Panc1 (cell line): Measurements from ENCODE around the gene SEMA4B. TPM values are rescaled to one million over a fixed set of nuclear protein-coding genes. Genes with fewer than 3 reads are reported as not detected.
A peak's percentile ranks its signal among the peaks of the same experiment; 100 is the strongest.

ENCODE experiments used
- ATAC-seq: fragments of 200-7000 bp; cut with Tn5 transposase; 2 replicates; pipeline ENCODE4 v1.9.1; 2020; ENCODE audit warnings: mild to moderate bottlenecking, moderate library complexity
- BruUV-seq: library from RNA; stranded (reverse); fragments of 400-500 nt; replicated peaks from 2 replicates; lab custom pipeline; 2021; lab: Mats Ljungman, UMichigan
- CTCF ChIA-PET: fragments of 300-600 bp; sonication (Branson Sonifier 250); formaldehyde crosslinking; loops from one replicate; lab custom pipeline; 2022; ENCODE audit warnings: antibody characterized with exemption; lab: Charles Lee
- POLR2A ChIA-PET: fragments of 300-600 bp; sonication (Branson Sonifier 250); formaldehyde crosslinking; loops from one replicate; lab custom pipeline; 2022; ENCODE audit warnings: antibody characterized with exemption; lab: Charles Lee
- DNase-seq: peaks from one replicate; pipeline ENCODE4 v3.0.0-alpha.2; 2010; ENCODE audit warnings: low read depth, low spot score
- H3K27ac ChIP-seq: 2 replicates; pipeline ENCODE4 v1.5.1; 2011; ENCODE audit warnings: mild to moderate bottlenecking, low read length, inconsistent platforms
- H3K27me3 ChIP-seq: fragments of 200-500 bp; sonication (Bioruptor generic); 2 replicates; pipeline ENCODE4 v1.6.0; 2014; ENCODE audit warnings: low read length, inconsistent platforms; ENCODE audit not compliant: control insufficient read depth, insufficient read depth
- H3K36me3 ChIP-seq: fragments of 200-500 bp; sonication (Bioruptor generic); 2 replicates; pipeline ENCODE4 v1.5.1; 2014; ENCODE audit warnings: inconsistent platforms, mild to moderate bottlenecking, low read length, moderate library complexity; ENCODE audit not compliant: control insufficient read depth, insufficient read depth
- H3K4me1 ChIP-seq: 2 replicates; pipeline ENCODE4 v1.5.1; 2011; ENCODE audit warnings: inconsistent platforms, mild to moderate bottlenecking, low read length, moderate library complexity; ENCODE audit not compliant: control insufficient read depth, insufficient read depth
- H3K4me3 ChIP-seq, 2 experiments: 2 replicates each; pipeline ENCODE4 v1.5.1; 2011 to 2012; ENCODE audit warnings: low read depth in 2 of 2, low read length in 2 of 2, mild to moderate bottlenecking in 2 of 2, inconsistent platforms in 1 of 2, moderate library complexity in 1 of 2
- H3K9me3 ChIP-seq: fragments of 200-500 bp; sonication (Bioruptor generic); 2 replicates; pipeline ENCODE4 v1.5.1; 2014; ENCODE audit warnings: low read depth, mild to moderate bottlenecking, inconsistent platforms, low read length, moderate library complexity; ENCODE audit not compliant: control insufficient read depth, insufficient read depth
- POLR2AphosphoS5 ChIP-seq: IDR thresholded peaks from 2 replicates; pipeline ENCODE4 v1.6.1; 2012; ENCODE audit warnings: mild to moderate bottlenecking, low read depth, low read length, moderate library complexity
- SIN3A ChIP-seq: IDR thresholded peaks from 2 replicates; pipeline ENCODE4 v1.6.1; 2012; ENCODE audit warnings: low read depth, mild to moderate bottlenecking, low read length, moderate library complexity, borderline replicate concordance; ENCODE audit not compliant: insufficient read depth
- TCF7L2 ChIP-seq: IDR thresholded peaks from 2 replicates; pipeline ENCODE4 v1.6.1; 2011; ENCODE audit warnings: mild to moderate bottlenecking, low read depth, low read length, inconsistent platforms
- in situ Hi-C: cut with HindIII; loops from 2 replicates; pipeline ENCODE4 v1.10.0; 2016; ENCODE audit warnings: low sequenced_read_pairs, low pct_unique_long_range_greater_than_20kb
- intact Hi-C: fragments of 100-400 bp; cut with micrococcal nuclease; formaldehyde crosslinking; loops from one replicate; pipeline ENCODE4 v1.10.0; 2022; ENCODE audit not compliant: unreplicated experiment
- total RNA-seq: library from RNA; stranded (reverse); gene quantifications from one replicate; pipeline ENCODE4 v1.2.1, GENCODE V29; 2021; ENCODE audit not compliant: unreplicated experiment
- TF ChIP-seq, protein P1 (sequence below), 2 experiments: IDR thresholded peaks; 2 replicates each; pipeline ENCODE4 v1.6.1; 2011 to 2012; ENCODE audit warnings: low read depth in 2 of 2, control low read depth in 1 of 2, low read length in 1 of 2, mild to moderate bottlenecking in 1 of 2, moderate library complexity in 1 of 2; ENCODE audit not compliant: insufficient read depth in 1 of 2
- TF ChIP-seq, protein P2 (sequence below): fragments of 450-650 bp; IDR thresholded peaks from 2 replicates; pipeline ENCODE4 v1.5.1; 2017; ENCODE audit warnings: mild to moderate bottlenecking

Gene SEMA4B
- total RNA-seq, 1 experiment from 2014 or later, result 600 TPM

DNA sequence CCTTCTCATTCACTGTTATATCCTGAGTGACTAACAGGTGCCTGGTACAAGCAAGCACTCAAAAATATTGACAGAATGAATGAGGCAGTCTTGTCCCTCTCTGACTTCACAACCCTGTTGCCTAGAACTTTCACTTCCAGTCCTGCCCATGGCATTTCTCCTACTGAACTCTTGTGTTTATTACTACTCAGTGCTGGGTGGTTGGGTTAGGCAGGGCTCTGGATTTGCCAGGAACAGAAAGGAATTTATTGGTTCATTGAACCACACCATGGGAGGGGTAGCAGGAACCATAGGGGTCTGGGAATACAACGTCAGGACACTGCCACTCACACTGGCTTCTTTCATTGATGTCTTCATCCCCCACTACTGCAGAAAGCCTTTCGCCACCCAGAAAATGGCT, 41.9 kb upstream of the SEMA4B start:
- Histone ChIP-seq H3K27ac (peak overlapping the region; percentile 100), H3K4me3 (no peak overlapping the region), H3K4me1 (peaks cover 74% of the 10 kb centered on the region), H3K27me3 (no peaks in the 10 kb centered on the region), H3K9me3 (no peaks in the 10 kb centered on the region), H3K36me3 (no peaks in the 10 kb centered on the region)
- CTCF ChIA-PET, result interaction anchor here (0.6 kb wide), 1 partner anchor 60 kb away, joined by 4 read pairs; no protein-coding TSS in a partner anchor
- intact Hi-C loops, result no loop called here
- POLR2A ChIA-PET, result interaction anchor here (0.6 kb wide), 1 partner anchor 55 kb away, joined by 3 read pairs; no protein-coding TSS in a partner anchor
- ATAC-seq, result no peak
- no TSS peak for BruUV-seq
- TF ChIP-seq, protein P1, sequence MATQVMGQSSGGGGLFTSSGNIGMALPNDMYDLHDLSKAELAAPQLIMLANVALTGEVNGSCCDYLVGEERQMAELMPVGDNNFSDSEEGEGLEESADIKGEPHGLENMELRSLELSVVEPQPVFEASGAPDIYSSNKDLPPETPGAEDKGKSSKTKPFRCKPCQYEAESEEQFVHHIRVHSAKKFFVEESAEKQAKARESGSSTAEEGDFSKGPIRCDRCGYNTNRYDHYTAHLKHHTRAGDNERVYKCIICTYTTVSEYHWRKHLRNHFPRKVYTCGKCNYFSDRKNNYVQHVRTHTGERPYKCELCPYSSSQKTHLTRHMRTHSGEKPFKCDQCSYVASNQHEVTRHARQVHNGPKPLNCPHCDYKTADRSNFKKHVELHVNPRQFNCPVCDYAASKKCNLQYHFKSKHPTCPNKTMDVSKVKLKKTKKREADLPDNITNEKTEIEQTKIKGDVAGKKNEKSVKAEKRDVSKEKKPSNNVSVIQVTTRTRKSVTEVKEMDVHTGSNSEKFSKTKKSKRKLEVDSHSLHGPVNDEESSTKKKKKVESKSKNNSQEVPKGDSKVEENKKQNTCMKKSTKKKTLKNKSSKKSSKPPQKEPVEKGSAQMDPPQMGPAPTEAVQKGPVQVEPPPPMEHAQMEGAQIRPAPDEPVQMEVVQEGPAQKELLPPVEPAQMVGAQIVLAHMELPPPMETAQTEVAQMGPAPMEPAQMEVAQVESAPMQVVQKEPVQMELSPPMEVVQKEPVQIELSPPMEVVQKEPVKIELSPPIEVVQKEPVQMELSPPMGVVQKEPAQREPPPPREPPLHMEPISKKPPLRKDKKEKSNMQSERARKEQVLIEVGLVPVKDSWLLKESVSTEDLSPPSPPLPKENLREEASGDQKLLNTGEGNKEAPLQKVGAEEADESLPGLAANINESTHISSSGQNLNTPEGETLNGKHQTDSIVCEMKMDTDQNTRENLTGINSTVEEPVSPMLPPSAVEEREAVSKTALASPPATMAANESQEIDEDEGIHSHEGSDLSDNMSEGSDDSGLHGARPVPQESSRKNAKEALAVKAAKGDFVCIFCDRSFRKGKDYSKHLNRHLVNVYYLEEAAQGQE (IDR thresholded peaks at IDR 0.05; ENCODE audit: insufficient read depth in 1 of 2, low read depth in 2 of 2, low read length in 1 of 2), result no peak
- no peak for TF ChIP-seq TCF7L2
- TF ChIP-seq SIN3A, result no peak
- TF ChIP-seq, protein P2, sequence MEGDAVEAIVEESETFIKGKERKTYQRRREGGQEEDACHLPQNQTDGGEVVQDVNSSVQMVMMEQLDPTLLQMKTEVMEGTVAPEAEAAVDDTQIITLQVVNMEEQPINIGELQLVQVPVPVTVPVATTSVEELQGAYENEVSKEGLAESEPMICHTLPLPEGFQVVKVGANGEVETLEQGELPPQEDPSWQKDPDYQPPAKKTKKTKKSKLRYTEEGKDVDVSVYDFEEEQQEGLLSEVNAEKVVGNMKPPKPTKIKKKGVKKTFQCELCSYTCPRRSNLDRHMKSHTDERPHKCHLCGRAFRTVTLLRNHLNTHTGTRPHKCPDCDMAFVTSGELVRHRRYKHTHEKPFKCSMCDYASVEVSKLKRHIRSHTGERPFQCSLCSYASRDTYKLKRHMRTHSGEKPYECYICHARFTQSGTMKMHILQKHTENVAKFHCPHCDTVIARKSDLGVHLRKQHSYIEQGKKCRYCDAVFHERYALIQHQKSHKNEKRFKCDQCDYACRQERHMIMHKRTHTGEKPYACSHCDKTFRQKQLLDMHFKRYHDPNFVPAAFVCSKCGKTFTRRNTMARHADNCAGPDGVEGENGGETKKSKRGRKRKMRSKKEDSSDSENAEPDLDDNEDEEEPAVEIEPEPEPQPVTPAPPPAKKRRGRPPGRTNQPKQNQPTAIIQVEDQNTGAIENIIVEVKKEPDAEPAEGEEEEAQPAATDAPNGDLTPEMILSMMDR, result no peak
- no peak for TF ChIP-seq POLR2AphosphoS5
- DNase-seq, result no peak
- in situ Hi-C loops, result no loop called here

DNA sequence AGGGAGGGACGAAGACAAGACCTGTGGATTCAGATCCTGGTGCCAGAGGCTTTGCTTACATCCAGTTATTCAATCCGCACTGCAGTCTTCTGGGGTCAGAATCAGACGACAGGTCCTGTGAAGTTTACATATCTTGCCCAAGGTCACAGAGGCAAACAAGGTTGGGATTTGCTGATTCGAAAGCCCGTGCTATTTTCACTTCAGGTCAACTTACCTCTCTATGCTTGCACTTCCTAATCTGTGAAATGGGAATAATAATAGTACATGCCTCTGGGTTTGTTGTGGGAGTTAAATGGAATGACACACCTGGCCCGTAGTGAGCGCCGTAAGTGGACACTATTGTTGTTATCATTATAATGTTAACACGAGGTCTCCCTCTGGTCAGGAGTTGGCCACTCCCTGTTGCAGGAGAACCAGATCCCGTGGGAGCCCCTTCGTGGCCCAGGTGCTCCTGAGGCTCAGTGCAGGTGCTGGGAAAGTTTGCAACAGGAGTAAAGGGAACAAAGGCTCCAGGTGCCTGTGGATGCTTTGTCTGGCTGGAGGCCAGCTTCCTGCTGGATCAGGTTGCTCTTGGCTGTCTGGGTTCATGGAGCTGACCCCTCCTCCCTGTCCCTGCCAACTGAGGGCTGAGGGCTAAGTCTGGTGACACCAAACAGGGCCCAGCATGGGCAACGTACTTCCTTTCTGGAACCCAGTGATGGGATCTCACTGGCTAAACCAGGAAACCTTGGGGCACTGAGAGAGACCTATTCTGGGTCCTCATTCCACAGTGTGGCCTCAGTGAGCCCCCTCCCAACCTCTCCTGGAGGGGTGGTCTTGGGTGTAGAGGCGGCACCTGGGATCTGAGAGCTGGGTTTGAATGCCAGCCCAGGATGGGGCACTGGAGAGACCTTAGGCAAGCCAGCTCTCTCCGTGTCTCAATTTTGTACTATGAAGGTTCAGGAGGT, 40.1 kb upstream of the SEMA4B start:
- Histone ChIP-seq H3K9me3 (no peaks in the 10 kb centered on the region), H3K4me3 (no peak overlapping the region), H3K27ac (peak overlapping the region; percentile 100), H3K36me3 (no peaks in the 10 kb centered on the region), H3K27me3 (no peaks in the 10 kb centered on the region), H3K4me1 (peaks cover 76% of the 10 kb centered on the region)
- ChIA-PET POLR2A (interaction anchor here (0.5 kb wide), 1 partner anchor 59 kb away, joined by 4 read pairs; no protein-coding TSS in a partner anchor), CTCF (no interaction called here)
- BruUV-seq, result no TSS peak
- in situ Hi-C loops, result loop anchor here (10.0 kb wide), 1 partner anchor 54 kb away; no protein-coding TSS in a partner anchor
- ATAC-seq (no peak), DNase-seq (no peak)
- intact Hi-C loops, result no loop called here
- TF ChIP-seq TCF7L2 (peak; percentile 53; the same call in 1 of the 2 replicates), POLR2AphosphoS5 (peak; percentile 23; the same call in 1 of the 2 replicates), SIN3A (no peak)
- TF ChIP-seq, protein P1 (IDR thresholded peaks at IDR 0.05; ENCODE audit: insufficient read depth in 1 of 2, low read depth in 2 of 2, low read length in 1 of 2), result no peak
- TF ChIP-seq, protein P2, result no peak
